GM21786 (cell line): Measurements from ENCODE around the gene SGMS1.
"Not testable (repeated sequence)": the region's sequence is repeated elsewhere in the genome, so short reads cannot be mapped to it uniquely, and the experiment has no call there.

ENCODE experiments used
- ATAC-seq: cut with Tn5 transposase; IDR thresholded peaks from one replicate; pipeline ENCODE4 v1.9.1; 2021; ENCODE audit not compliant: unreplicated experiment

SGMS1 gene

DNA sequence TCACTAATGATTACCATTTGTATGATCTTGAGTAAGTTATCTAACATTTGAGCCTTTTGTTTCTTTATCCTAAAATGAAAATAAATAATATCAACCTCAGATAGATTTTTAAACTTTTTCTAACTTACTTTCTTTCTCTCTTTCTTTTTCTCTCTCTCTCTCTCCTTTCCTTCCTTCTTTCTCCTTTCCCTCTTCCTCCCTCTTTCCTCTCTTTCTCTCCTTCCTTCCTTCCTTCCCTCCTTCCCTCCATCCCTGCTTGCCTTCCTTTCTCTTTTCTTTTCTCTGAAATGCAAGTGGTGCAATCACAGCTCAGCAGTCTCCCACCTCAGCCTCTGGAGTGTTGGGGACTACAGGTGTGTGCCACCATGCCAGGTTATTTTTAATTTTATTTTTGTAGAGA is 239.5 kb downstream of the SGMS1 start:
- no peak for ATAC-seq

DNA sequence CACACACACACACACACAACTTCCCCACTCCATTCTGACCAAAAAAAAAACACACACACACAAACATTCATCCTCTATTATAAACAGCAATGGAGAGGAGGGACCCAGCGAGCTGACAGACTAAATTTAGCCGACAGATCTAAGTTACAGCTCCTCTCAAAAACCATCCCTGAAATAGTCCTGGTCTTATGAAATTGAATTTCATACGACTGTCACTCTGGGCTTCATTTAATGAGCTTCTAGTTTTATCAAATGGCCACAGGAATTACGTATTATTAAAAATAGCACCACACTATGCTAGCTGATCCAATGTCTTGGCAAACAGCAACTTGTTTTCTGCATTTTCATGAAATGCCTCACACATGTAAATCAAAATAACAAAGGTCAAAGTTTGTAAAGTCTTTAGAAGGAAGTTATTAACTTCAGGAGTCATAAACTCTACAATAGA is 241.2 kb downstream of the SGMS1 start:
- no peak for ATAC-seq

DNA sequence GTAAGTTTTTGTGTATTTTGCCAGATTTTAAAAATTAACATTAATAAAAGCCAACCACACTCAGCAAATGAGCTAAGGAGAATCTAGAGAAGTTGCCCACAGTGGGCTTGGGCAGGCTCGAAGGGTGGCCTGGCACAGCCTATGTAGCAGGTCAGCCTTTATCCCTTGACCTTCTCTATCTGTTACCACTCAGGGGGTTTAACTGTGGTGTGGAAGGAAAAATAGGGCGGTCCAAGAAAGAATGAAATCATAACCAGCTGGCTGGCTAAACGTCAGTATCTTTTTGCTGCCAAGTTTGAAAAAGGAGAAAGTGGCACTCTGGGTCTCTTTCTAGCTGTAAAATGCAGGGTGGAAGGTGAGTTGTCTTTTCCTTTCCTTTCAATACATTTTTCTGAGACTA is 242.1 kb downstream of the SGMS1 start:
- ATAC-seq, result no peak

DNA sequence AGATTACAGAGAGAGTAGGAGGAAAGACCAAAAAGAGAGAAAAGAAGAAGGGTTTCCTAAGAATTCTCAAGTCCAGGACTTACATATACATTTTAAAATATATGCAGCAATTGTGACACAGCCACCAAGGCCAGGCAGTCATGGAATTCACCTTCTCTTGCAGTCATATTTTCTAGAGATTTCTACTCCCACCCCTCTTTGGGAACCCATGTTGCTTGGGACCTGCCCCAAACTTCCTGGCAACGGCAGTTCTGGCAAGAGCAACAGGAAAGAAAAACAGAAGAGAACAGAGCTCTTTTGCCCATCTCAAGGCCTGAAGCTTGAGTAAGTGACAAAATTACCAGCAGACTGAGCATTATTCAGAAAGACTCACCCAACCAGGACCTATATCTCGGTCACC is 244.1 kb downstream of the SGMS1 start:
- ATAC-seq, result no peak

DNA sequence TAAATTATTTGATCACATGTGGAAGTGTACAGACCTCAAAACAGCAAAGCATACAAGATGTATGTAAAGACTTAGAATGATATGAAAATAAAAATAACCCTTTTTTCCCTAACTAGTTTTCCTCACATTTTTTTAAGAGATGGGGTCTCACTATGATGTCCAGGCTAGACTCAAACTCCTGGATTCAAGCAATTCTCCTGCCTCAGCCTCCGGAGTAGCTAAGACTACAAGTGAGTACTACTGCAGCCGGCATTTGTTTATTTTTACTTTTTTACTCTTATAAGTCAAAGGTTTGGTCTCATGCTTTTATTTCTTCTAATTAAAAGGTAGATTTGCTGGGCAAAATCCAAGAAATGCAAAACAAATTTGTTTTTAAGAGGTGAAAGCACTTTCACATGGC is 248.0 kb downstream of the SGMS1 start:
- ATAC-seq, result no peak

DNA sequence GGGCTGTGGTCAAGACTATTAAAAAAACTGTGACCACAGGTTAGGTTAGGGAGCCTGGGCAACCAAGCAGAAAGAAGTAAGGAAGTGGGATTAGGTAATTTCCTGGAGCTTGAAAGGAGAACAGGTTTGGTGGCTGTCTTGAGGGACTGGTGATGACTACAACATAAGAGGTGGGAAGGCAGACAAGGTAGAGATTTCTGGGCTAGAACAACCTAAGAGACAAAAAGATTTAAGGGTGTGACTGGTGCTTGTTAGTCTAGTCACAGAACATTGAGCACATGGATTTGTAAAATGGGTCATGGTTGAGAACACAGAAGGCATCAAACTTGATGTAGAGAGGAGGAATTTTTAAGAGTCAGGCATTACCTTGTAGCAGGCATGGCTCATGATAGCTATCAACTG is 248.7 kb downstream of the SGMS1 start:
- ATAC-seq, result no peak

DNA sequence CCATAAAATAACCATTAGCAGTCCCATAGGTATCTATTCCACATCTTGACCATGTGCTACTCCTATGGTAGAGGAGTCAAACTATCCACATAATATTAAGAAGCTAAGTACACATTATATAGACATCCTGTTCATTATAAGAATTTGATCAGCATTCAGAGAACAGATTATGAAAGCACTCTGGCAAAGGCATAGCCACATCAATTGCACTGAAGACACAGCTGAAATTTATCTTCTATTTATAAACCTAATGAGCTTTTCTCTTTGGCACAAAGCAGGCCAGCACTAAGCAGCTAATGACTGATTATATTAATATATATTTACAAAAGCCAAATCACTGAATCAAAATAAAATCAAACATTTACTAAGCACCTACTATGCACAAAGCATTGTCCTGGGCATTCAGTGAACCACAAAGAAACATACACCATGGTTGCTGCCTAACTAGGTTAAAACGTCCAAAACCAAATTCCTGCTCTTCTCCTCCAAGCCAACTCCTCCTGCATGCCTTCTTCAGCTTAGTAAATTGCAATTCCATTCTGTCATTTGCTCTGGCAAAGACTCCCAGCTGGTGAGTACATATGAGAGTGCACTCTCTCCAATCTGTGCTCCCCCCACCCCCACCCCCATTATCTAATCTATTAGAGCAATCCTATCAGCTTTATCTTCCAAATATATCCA is 249.8 kb downstream of the SGMS1 start:
- ATAC-seq, result no peak

DNA sequence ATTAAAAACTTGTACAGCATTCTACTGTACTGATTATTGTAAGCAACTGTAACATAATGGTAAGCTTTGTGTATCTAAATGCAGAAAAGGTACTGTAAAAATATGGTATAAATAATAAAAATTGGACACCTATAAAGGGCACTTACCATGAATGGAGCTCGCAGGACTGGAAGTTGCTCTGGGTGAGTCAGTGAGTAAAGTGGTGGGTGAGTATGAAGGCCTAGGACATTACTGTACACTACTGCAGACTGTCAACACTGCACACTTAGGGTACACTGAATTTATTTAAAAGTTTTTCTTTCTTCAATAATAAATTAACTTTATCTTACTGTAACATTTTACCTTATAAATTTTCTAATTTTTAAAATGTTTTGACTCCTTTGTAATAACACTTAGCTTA is 253.8 kb downstream of the SGMS1 start:
- no peak for ATAC-seq

DNA sequence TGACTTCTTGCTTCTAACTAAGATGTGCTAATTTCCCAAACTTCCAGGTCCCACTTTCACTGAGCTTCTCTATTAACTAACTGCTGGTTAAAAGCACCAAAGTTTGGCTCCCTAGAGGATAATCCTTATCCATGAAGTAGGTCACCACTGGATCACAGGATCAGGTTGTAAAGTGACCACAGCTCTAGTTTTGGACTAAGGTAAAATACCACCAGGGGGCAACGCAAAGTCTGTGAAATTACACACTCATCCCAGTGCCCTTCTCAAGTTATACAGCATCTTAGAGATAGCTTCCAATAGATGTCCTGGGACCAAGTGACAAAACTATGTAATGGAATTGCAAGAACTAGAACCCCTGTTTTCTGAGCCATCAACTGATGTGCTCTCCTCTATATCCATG is 256.0 kb downstream of the SGMS1 start:
- ATAC-seq, result no peak

DNA sequence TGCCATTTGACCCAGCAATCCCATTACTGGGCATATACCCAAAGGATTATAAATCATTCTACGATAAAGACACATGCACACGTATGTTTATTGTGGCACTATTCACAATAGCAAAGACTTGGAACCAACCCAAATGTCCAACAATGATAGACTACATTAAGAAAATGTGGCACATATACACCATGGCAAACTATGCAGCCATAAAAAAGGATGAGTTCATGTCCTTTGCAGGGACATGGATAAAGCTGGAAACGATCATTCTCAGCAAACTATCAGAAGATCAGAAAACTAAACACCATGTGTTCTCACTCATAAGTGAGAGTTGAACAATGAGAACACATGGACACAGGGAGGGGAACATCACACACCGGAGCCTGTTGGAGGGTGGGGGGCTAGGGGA is 257.3 kb downstream of the SGMS1 start:
- not testable (repeated sequence) for ATAC-seq

DNA sequence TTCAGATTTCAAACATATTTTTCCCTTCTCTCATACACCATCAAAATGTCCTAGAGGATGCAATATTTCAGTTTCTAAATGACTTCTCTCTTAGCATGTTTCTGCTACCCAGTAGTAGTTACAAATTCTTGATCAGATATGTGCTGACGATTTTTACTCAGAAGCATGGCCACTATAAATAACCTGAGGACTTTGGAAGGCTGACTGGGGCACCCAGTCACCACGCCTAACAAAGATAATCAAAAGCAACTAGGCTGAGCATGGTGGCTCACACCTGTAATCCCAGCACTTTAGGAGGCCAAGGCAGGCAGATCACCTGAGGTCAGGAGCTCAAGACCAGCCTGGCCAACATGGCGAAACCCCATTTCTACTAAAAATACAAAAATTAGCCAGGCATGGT is 259.0 kb downstream of the SGMS1 start:
- not testable (repeated sequence) for ATAC-seq

DNA sequence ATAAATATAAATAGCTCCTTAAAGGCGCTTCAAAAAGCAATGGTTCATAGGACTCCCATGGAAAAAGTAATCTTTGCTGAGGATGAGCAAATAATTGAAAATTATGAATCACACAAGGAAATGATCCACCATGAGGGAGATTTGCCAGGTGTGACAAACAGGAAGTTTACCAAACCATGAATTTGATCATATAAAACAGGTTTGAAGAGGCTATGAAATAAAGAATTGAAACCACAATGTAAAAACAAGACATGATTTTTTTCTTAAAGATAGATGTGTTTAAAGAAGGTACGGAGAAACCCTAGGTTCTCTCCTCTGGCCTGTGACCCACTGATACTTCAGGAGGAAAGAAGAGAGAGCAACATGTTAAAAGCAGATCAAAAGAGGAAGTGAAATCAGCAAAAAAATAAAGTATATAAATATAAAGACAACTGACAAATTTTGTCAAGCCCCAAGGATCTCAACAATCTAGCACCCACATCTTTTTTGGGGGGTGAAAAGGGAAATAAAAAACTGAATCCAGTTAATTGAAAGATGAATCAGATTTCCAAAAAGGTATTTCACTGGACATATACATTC is 261.1 kb downstream of the SGMS1 start:
- ATAC-seq, result peak; percentile 86

DNA sequence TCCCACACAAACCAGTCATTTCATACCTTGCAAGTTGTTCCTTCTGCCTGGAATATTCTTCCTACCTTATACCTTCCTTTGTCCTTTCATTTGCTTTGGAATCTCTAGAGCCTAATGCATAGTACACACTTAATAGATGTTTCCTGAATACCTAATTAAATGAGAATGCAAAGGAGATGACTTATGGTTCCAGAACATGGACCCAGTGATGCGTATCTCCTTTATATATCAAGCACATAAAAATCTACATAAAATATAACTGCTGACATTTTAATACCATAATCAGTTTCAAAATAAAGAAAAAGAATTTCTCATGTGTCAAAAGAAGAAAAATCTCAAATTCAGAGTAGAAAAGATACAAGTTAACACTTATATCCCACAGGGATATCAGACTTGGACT is 261.8 kb downstream of the SGMS1 start:
- ATAC-seq, result no peak

DNA sequence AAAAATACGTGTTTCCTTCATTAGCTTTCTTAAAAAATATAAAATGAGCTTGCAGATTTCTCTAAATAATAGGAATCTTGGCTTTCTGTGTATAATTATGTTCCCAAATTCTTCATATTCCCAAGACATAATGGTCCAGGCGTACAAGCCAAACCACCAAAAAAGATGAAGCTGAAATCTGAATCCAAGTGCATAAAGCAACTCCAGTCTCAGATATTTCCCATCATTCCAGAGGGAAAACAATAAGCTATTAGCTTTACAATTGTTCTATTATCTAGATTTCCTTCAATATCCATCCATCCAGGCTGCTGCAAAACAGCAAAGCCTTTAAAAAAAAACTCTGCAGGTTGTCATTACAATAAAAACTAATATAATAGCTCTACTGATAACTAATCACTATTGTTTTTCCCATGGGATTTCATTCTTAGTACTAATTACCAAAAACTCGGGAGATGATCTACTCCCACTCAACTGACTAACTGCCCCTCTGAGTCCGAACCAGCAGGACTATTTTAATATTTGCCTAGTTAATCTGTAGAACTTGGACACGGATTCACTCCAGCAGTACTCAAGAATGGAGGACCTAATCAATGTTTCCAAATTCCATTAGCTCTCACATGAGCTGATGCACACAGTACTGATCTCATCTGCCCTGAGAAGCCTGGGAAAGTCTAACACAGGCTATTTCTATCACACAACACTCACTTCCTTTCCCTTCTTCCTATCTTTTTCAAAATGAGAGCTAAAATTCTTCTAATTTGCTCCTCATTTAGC is 263.5 kb downstream of the SGMS1 start:
- no peak for ATAC-seq

DNA sequence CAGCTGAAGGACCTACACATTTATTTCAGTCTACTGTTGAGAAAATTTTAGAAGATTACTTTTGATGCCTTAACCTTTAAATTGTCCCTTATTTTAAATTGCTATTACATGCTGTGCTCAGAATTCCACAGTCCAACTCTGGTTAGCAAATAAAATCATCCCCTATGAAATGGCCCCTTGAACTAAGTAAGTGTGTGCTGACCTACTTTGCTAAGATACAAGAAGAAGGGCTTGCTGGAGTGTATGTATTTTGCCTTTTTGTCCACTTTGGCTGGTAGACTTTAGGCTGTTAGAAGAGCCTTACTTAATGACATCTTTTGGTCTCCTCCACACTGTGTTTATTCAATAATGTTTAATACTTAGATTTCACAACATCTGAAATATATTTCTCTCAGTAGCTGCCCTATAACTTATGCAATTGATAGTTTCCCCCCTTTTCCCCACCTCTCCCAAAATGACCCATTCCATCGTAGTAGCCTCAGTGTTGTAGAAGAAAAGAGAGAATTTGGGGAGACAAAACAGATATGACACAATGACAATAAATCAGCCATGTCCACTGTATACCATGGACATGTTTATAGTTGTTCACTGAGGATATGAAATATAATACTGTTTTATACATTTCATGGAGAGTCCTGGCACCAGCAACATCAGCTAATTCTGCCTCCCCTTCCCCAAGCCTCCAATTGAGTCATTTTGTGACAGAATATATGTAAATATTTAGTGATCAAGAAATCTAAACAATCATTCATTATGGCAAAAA is 264.6 kb downstream of the SGMS1 start:
- no peak for ATAC-seq

DNA sequence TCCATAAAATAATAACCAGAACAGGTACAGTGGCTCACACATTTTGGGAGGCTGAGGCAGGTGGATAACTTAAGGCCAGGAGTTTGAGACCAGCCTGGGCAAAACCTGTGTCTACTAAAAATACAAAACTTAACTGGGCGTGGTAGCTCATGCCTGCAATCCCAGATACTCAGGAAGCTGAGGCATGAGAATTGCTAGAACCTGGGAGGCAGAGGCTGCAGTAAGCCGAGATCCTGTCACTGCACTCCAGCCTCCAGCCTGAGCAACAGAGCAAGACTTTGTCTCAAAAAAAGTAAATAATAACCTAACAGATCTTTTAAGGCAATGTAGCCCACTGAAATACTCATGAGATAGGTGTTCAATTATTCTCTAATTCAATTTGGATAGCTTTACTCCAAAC is 265.3 kb downstream of the SGMS1 start:
- no peak for ATAC-seq

DNA sequence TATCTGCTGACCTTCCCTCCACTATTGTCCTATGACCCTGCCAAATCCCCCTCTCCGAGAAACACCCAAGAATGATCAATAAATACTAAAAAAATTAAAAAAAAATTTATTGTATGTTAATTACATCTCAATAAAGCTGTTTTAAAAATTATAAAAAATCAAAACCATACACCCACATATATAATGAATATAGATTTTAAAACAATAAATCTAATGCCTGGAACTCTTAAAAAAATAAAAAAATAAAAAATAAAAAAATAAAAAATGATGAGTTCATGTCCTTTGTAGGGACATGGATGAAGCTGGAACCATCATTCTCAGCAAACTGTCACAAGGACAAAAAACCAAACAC is 267.3 kb downstream of the SGMS1 start:
- not testable (repeated sequence) for ATAC-seq

DNA sequence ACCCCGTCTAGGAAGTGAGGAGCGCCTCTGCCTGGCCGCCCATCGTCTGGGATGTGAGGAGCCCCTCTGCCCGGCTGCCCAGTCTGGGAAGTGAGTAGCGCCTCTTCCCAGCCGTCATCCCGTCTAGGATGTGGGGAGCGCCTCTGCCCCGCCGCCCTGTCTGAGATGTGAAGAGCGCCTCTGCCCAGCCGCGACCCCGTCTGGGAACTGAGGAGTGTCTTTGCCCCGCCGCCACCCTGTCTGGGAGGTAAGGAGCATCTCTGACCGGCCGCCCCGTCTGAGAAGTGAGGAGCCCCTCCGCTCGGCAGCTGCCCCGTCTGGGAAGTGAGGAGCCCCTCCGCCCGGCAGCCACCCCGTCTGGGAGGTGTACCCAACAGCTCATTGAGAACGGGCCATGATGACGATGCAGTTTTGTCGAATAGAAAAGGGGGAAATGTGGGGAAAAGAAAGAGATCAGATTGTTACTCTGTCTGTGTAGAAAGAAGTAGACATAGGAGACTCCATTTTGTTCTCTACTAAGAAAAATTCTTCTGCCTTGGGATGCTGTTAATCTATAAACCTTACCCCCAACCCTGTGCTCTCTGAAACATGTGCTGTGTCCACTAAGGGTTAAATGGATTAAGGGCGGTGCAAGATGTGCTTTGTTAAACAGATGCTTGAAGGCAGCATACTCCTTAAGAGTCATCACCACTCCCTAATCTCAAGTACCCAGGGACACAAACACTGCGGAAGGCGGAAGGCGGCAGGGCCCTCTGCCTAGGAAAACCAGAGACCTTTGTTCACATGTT is 267.9 kb downstream of the SGMS1 start:
- ATAC-seq, result not testable (repeated sequence)

DNA sequence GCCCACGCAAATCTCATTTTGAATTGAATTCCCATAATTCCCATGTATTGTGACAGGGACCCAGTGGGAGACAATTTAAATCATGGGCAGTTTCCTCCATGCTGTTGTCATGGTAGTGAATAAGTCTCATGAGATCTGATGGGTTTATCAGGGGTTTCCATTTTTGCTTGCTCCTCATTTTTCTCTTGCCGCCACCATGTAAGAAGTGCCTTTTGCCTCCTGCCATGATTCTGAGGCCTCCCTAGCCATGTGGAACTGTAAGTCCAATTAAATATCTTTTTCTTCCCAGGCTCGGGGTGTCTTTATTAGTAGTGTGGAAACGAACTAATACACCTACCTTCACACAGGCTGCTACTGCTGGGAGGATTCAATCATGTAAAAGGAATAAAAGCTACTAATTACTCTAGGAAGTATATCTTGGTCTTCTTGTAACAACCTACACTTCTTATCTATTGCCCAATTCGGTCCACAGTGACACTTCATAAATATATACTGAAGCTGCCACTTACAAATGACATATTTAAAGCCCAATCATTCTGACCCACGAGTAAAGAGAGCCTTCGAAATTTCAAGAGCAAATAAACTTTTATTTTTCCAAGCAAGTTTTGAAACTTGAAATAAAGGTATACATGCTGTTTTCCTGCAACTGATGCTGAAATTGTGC is 272.1 kb downstream of the SGMS1 start:
- ATAC-seq, result no peak

DNA sequence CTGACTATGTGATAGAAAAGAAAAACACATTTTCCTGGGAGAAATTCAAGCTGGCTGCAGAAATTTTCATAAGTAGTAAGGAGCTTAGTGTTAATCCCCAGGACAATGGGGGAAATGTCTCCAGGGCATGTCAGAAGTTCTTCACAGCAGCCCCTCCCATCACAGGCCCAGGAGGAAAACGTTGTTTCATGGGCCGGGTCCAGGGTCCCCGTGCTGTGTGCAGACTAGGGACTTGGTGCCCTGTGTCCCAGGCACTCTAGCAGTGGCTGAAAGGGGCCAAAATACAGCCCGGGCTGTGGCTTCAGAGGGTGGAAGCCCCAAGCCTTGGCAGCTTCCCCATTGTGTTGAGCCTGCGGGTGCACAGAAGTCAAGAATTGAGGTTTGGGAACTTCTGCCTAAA is 273.4 kb downstream of the SGMS1 start:
- no peak for ATAC-seq
